Activated CD8-positive, alpha-beta memory T cell treated with anti-CD3 and anti-CD28 coated beads for 36 hours (primary cell): ENCODE results near the gene VEZF1. TPM values are rescaled to one million over a fixed set of nuclear protein-coding genes. Genes with fewer than 3 reads are reported as not detected.
"Not testable (repeated sequence)": the region's sequence is repeated elsewhere in the genome, so short reads cannot be mapped to it uniquely, and the experiment has no call there.

Experiments used
- CTCF ChIA-PET: fragments of 350-600 bp; sonication (Branson Sonifier 250); formaldehyde crosslinking; loops from one replicate; lab custom pipeline; 2021; ENCODE audit warnings: antibody characterized with exemption; lab: Charles Lee
- POLR2A ChIA-PET: fragments of 350-600 bp; sonication (Branson Sonifier 250); formaldehyde crosslinking; loops from one replicate; lab custom pipeline; 2021; ENCODE audit warnings: antibody characterized with exemption; lab: Charles Lee
- total RNA-seq, 2 experiments: library from RNA; stranded (reverse); gene quantifications; one replicate each; pipeline ENCODE4 v1.2.3, GENCODE V29; 2021

The VEZF1 gene
- total RNA-seq, 2 experiments from 2014 or later: 21.7 to 23.3 TPM

GRCh38 chr17:57984936-57985674, 2.9 kb downstream of the VEZF1 start:
- ChIA-PET POLR2A (no interaction called here), CTCF (interaction anchor here (1.6 kb wide), 1 partner anchor 14 kb away, joined by 4 read pairs; no protein-coding TSS in a partner anchor)

- ChIA-PET POLR2A (no interaction called here), CTCF (interaction anchor here (1.6 kb wide), 1 partner anchor 15 kb away, joined by 4 read pairs; no protein-coding TSS in a partner anchor)
Measured at GRCh38 chr17:57984261-57984890, 3.7 kb downstream of the VEZF1 start.

GRCh38 chr17:57983446-57983845, 4.6 kb downstream of the VEZF1 start:
- POLR2A ChIA-PET: no interaction called here
- CTCF ChIA-PET: no interaction called here

GRCh38 chr17:57982452-57983170, 5.4 kb downstream of the VEZF1 start:
- ChIA-PET POLR2A (no interaction called here), CTCF (no interaction called here)

- ChIA-PET POLR2A (no interaction called here), CTCF (interaction anchor here (1.0 kb wide), 1 partner anchor 42 kb away, joined by 4 read pairs; no protein-coding TSS in a partner anchor)
Measured at GRCh38 chr17:57980522-57980921, 7.5 kb downstream of the VEZF1 start.

GRCh38 chr17:57979076-57979475, 9.0 kb downstream of the VEZF1 start:
- POLR2A ChIA-PET: no interaction called here
- CTCF ChIA-PET: no interaction called here

GRCh38 chr17:57976594-57976993, 11.5 kb downstream of the VEZF1 start:
- ChIA-PET POLR2A (no interaction called here), CTCF (interaction anchor here (0.5 kb wide), 1 partner anchor 279 kb away, joined by 3 read pairs; no protein-coding TSS in a partner anchor)

- CTCF ChIA-PET: interaction anchor here (0.8 to 1.5 kb wide), 2 partner anchors 24 to 26 kb away, joined by 3 read pairs; no protein-coding TSS in a partner anchor
- POLR2A ChIA-PET: no interaction called here
Measured at GRCh38 chr17:57975044-57975443, 13.0 kb downstream of the VEZF1 start.

GRCh38 chr17:57974053-57974824, 13.8 kb downstream of the VEZF1 start:
- POLR2A ChIA-PET: not testable (repeated sequence)
- CTCF ChIA-PET: interaction anchor here (1.5 kb wide), 1 partner anchor 25 kb away, joined by 3 read pairs; no protein-coding TSS in a partner anchor

- ChIA-PET POLR2A (interaction anchor here (0.5 to 0.6 kb wide), 2 partner anchors 24 to 112 kb away, joined by 3 to 11 read pairs; no protein-coding TSS in a partner anchor), CTCF (no interaction called here)
Measured at GRCh38 chr17:57972151-57972550, 15.9 kb downstream of the VEZF1 start.

GRCh38 chr17:57971572-57971971, 16.5 kb downstream of the VEZF1 start:
- ChIA-PET POLR2A (interaction anchor here (0.5 kb wide), 1 partner anchor 112 kb away, joined by 3 read pairs; no protein-coding TSS in a partner anchor), CTCF (interaction anchor here (0.8 kb wide), 1 partner anchor 51 kb away, joined by 3 read pairs; no protein-coding TSS in a partner anchor)

- ChIA-PET POLR2A (no interaction called here), CTCF (no interaction called here)
Measured at GRCh38 chr17:57970710-57971109, 17.3 kb downstream of the VEZF1 start.

GRCh38 chr17:57968456-57968855, 19.6 kb downstream of the VEZF1 start:
- POLR2A ChIA-PET: no interaction called here
- CTCF ChIA-PET: no interaction called here

- ChIA-PET POLR2A (no interaction called here), CTCF (no interaction called here)
Measured at GRCh38 chr17:57966875-57967274, 21.2 kb downstream of the VEZF1 start.

- POLR2A ChIA-PET: no interaction called here
Measured at GRCh38 chr17:57966246-57966645, 21.8 kb downstream of the VEZF1 start.

GRCh38 chr17:57965521-57966160, 22.4 kb downstream of the VEZF1 start:
- ChIA-PET CTCF (interaction anchor here (1.4 kb wide), 1 partner anchor 73 kb away, joined by 3 read pairs; no protein-coding TSS in a partner anchor), POLR2A (no interaction called here)

More at GRCh38 chr17:57966246-57966645, 21.8 kb downstream of the VEZF1 start:
- CTCF ChIA-PET: interaction anchor here (1.4 kb wide), 1 partner anchor 74 kb away, joined by 3 read pairs; no protein-coding TSS in a partner anchor

GRCh38 chr17:57963149-57963511, 24.9 kb downstream of the VEZF1 start:
- ChIA-PET POLR2A (no interaction called here), CTCF (no interaction called here)
